Loucy (cell line): Measurements from ENCODE around the gene SEMA6B.

ENCODE experiments used
- H2AFZ ChIP-seq: fragments of 200-600 bp; sonication (generic); 2 replicates; pipeline ENCODE4 v1.6.0; 2016; ENCODE audit warnings: antibody characterized with exemption, mild to moderate bottlenecking, low read length, moderate library complexity
- H3F3A ChIP-seq: fragments of 200-600 bp; 2 replicates; pipeline ENCODE4 v1.6.0; 2016; ENCODE audit warnings: antibody characterized with exemption, low read depth, mild to moderate bottlenecking
- H3K27me3 ChIP-seq: fragments of 200-600 bp; sonication (generic); 2 replicates; pipeline ENCODE4 v1.6.1; 2014; ENCODE audit warnings: low read length, mild to moderate bottlenecking; ENCODE audit not compliant: insufficient read depth, poor library complexity, severe bottlenecking
- H3K36me3 ChIP-seq: fragments of 200-600 bp; sonication (generic); 2 replicates; pipeline ENCODE4 v1.6.1; 2016; ENCODE audit warnings: low read length; ENCODE audit not compliant: insufficient read depth
- H3K4me1 ChIP-seq: fragments of 200-600 bp; sonication (generic); 2 replicates; pipeline ENCODE4 v1.5.1; 2014; ENCODE audit warnings: low read length, mild to moderate bottlenecking; ENCODE audit not compliant: insufficient read depth, poor library complexity, severe bottlenecking
- H3K4me2 ChIP-seq: fragments of 200-600 bp; sonication (generic); 2 replicates; pipeline ENCODE4 v1.6.0; 2014; ENCODE audit warnings: antibody characterized with exemption, low read length, low read depth, mild to moderate bottlenecking; ENCODE audit not compliant: poor library complexity, severe bottlenecking
- H3K4me3 ChIP-seq: fragments of 200-600 bp; sonication (generic); 2 replicates; pipeline ENCODE4 v1.5.1; 2014; ENCODE audit warnings: low read length, mild to moderate bottlenecking, mixed read lengths; ENCODE audit not compliant: poor library complexity, severe bottlenecking
- H3K79me2 ChIP-seq: fragments of 200-600 bp; sonication (generic); 2 replicates; pipeline ENCODE4 v1.6.1; 2014; ENCODE audit warnings: low read length; ENCODE audit not compliant: insufficient read depth
- H3K9ac ChIP-seq: fragments of 200-600 bp; sonication (generic); 2 replicates; pipeline ENCODE4 v1.6.0; 2014; ENCODE audit warnings: mild to moderate bottlenecking, low read depth, low read length, moderate library complexity; ENCODE audit not compliant: poor library complexity, severe bottlenecking
- H3K9me2 ChIP-seq: fragments of 200-600 bp; sonication (generic); replicated peaks from 2 replicates; pipeline ENCODE4 v1.6.1; 2016; ENCODE audit warnings: low read depth, low read length, mixed read lengths
- H3K9me3 ChIP-seq: fragments of 200-600 bp; sonication (generic); 2 replicates; pipeline ENCODE4 v1.6.1; 2014; ENCODE audit warnings: mild to moderate bottlenecking, antibody characterized with exemption, low read length, low read depth; ENCODE audit not compliant: insufficient read depth
- H4K20me1 ChIP-seq: fragments of 200-600 bp; sonication (generic); 2 replicates; pipeline ENCODE4 v1.6.0; 2014; ENCODE audit warnings: antibody characterized with exemption, low read length, mild to moderate bottlenecking; ENCODE audit not compliant: insufficient read depth, poor library complexity, severe bottlenecking
- EZH2phosphoT487 ChIP-seq: fragments of 200-600 bp; IDR thresholded peaks from 2 replicates; pipeline ENCODE4 v1.6.1; 2018; ENCODE audit warnings: antibody characterized with exemption, mild to moderate bottlenecking, moderate library complexity, borderline replicate concordance
- TF ChIP-seq, protein P1 (sequence below): fragments of 200-600 bp; sonication (generic); conservative IDR thresholded peaks from 2 replicates; pipeline ENCODE4 v1.5.1; 2014; ENCODE audit warnings: mild to moderate bottlenecking, antibody characterized with exemption, low read length

Gene SEMA6B

DNA sequence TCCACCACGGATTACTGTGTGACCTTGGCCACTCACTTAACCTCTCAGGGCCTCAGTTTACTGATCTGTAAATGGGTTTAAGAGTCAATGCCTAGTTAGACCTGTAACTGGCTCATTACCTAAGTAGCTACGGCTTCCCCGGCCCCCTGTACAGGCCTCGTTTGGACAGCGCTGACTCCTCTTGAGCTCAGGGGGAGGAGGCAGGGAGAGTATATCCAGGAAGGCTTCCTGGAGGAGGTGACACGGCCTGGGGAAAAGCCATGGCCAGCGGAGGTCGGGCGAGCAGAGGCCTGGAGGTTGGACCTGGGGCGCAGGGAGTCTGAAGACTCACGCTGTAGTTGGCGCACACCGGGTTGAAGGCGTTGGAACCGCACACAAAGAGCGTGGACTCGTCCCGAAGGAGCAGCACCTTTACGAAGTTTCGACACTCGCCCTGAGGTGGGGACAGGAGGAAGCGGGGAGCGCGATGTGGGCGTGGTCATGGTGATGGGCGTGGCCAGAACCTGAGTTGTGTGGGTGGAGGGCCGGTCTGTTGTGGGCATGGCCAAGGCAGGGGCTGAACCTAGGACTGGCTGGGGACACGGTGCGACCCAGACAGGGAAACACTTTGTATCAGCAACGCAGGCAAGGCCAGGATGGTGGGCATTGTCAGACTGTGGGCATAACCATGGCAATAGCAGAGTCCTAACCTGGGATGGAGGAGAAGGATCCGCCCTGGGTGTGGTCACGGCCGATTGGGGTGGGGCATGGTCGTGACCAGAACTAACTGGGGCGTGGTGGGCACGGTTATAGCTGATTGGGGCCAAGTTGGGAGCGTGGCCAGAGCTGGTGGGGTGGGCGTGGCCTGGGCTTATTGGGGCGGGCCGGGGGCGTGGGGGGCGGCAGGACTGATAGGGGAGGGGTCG is 3.6 kb downstream of the SEMA6B start:
- Histone ChIP-seq H3K4me1 (no peaks in the 10 kb centered on the region), H3K9ac (no peak overlapping the region), H2AFZ (no peak overlapping the region), H3K36me3 (no peaks in the 10 kb centered on the region), H3K27me3 (no peaks in the 10 kb centered on the region), H3K9me3 (no peaks in the 10 kb centered on the region), H3F3A (no peaks in the 10 kb centered on the region), H3K79me2 (no peaks in the 10 kb centered on the region), H3K9me2 (no peaks in the 10 kb centered on the region), H4K20me1 (no peaks in the 10 kb centered on the region), H3K4me3 (no peak overlapping the region), H3K4me2 (no peak overlapping the region)
- no peak for TF ChIP-seq EZH2phosphoT487
- TF ChIP-seq, protein P1, sequence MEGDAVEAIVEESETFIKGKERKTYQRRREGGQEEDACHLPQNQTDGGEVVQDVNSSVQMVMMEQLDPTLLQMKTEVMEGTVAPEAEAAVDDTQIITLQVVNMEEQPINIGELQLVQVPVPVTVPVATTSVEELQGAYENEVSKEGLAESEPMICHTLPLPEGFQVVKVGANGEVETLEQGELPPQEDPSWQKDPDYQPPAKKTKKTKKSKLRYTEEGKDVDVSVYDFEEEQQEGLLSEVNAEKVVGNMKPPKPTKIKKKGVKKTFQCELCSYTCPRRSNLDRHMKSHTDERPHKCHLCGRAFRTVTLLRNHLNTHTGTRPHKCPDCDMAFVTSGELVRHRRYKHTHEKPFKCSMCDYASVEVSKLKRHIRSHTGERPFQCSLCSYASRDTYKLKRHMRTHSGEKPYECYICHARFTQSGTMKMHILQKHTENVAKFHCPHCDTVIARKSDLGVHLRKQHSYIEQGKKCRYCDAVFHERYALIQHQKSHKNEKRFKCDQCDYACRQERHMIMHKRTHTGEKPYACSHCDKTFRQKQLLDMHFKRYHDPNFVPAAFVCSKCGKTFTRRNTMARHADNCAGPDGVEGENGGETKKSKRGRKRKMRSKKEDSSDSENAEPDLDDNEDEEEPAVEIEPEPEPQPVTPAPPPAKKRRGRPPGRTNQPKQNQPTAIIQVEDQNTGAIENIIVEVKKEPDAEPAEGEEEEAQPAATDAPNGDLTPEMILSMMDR: no peak

DNA sequence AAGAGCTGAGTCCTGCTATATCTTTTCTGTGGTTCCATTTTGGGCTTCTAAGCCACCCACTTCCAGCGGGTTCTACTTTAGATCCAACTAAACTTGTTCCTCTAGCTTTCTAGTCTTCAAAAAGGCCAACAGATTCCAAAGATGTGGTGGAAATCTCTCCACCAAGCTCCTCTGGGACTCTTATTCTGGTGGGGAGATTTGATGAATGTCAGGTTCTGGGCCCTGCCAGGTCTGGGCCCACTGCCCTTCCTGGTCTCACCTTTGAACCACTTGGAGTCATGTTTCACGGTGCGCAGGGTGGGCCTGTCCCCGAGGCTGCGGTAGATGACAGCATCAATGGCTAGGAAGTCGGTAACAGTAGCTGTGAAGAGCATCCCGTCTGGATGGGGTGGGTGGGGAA is 4.8 kb downstream of the SEMA6B start:
- Histone ChIP-seq H3K4me2 (no peak overlapping the region), H3K9me3 (no peaks in the 10 kb centered on the region), H2AFZ (no peak overlapping the region), H3K4me3 (no peak overlapping the region), H3K27me3 (no peaks in the 10 kb centered on the region), H4K20me1 (no peaks in the 10 kb centered on the region), H3F3A (no peaks in the 10 kb centered on the region), H3K36me3 (no peaks in the 10 kb centered on the region), H3K4me1 (no peaks in the 10 kb centered on the region), H3K79me2 (no peaks in the 10 kb centered on the region), H3K9me2 (no peaks in the 10 kb centered on the region), H3K9ac (no peak overlapping the region)
- TF ChIP-seq EZH2phosphoT487: no peak
- TF ChIP-seq, protein P1: no peak

DNA sequence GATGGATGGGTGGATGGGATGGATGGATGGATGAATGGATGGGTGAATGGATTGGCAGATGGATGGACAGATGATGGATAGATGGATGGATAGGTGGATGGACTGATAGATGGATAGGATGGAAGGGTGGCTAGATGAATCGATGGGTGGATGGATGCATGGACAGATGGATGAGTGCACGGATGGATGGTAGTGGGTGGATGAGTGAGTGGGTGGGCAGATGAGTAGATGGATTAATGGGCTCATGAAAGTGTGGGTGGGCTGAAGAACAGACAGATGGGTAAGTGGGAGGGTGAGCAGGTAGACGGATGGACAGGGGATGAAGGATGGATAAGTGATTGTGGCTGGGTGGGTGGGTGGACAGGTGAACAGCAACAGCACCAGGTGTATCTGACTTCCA is 5.7 kb downstream of the SEMA6B start:
- no peaks in the 10 kb centered on the region for H3K79me2 ChIP-seq
- no peaks in the 10 kb centered on the region for H3F3A ChIP-seq
- no peaks in the 10 kb centered on the region for H3K27me3 ChIP-seq
- no peak overlapping the region for H2AFZ ChIP-seq
- H3K4me2 ChIP-seq: no peak overlapping the region
- no peaks in the 10 kb centered on the region for H3K9me2 ChIP-seq
- no peak overlapping the region for H3K9ac ChIP-seq
- no peaks in the 10 kb centered on the region for H4K20me1 ChIP-seq
- TF ChIP-seq, protein P1: no peak
- no peak for TF ChIP-seq EZH2phosphoT487
- no peaks in the 10 kb centered on the region for H3K4me1 ChIP-seq
- no peak overlapping the region for H3K4me3 ChIP-seq
- no peaks in the 10 kb centered on the region for H3K36me3 ChIP-seq
- H3K9me3 ChIP-seq: no peaks in the 10 kb centered on the region
